Naive thymus-derived CD8-positive, alpha-beta T cell (primary cell): ENCODE results near the gene TMEM198. TPM values are rescaled to one million over a fixed set of nuclear protein-coding genes. Genes with fewer than 3 reads are reported as not detected.

ENCODE experiments used
- ATAC-seq, 2 donors: fragments of 150-1000 bp; cut with Tn5 transposase in 1 of 2; sonication (Bioruptor Pico), chemical (Tn5 transposase) in 1 of 2; 1 replicate in 1 of 2; 2 replicates in 1 of 2; pipeline ENCODE4 v1.10.0; 2021; ENCODE audit warnings: mild to moderate bottlenecking in 2 of 2, moderate library complexity in 2 of 2
- POLR2A ChIA-PET: fragments of 350-600 bp; sonication (Branson Sonifier 250); formaldehyde crosslinking; loops from one replicate; lab custom pipeline; 2021; ENCODE audit warnings: antibody characterized with exemption; lab: Charles Lee
- DNase-seq, 10 donors: peaks; one replicate each; pipeline versions ENCODE4 v3.0.0 to v3.0.0-alpha.2; 2020 to 2022
- H3K27ac Mint-ChIP-seq, 10 donors: one replicate each; pipeline ENCODE4 v1.8.0; 2020 to 2022; ENCODE audit warnings: mild to moderate bottlenecking in 10 of 10, mixed read lengths in 10 of 10, moderate library complexity in 4 of 10, inconsistent platforms in 1 of 10
- H3K27me3 Mint-ChIP-seq, 5 donors: one replicate each; pipeline ENCODE4 v1.8.0; 2021 to 2022; ENCODE audit warnings: mixed read lengths in 5 of 5
- H3K36me3 Mint-ChIP-seq, 3 donors: one replicate each; pipeline ENCODE4 v1.8.0; 2020 to 2022; ENCODE audit warnings: mixed read lengths in 3 of 3, mild to moderate bottlenecking in 2 of 3, inconsistent platforms in 1 of 3
- H3K4me1 Mint-ChIP-seq, 4 donors: one replicate each; pipeline ENCODE4 v1.8.0; 2021 to 2022; ENCODE audit warnings: mixed read lengths in 4 of 4
- H3K4me3 Mint-ChIP-seq, 10 donors: one replicate each; pipeline ENCODE4 v1.8.0; 2020 to 2022; ENCODE audit warnings: mild to moderate bottlenecking in 10 of 10, mixed read lengths in 10 of 10, moderate library complexity in 6 of 10, inconsistent platforms in 1 of 10
- H3K9me3 Mint-ChIP-seq, 9 donors: one replicate each; pipeline ENCODE4 v1.8.0; 2020 to 2022; ENCODE audit warnings: mixed read lengths in 9 of 9, mild to moderate bottlenecking in 3 of 9, inconsistent platforms in 1 of 9, moderate library complexity in 1 of 9
- polyA plus RNA-seq, 3 donors: library from polyadenylated mRNA; unstranded; fragments of 300-500 nt; fragmentation: Illumina TruSeq; gene quantifications; one replicate each; pipeline ENCODE4 v1.2.3, GENCODE V29; 2021
- total RNA-seq, 8 experiments: library from RNA in 2 of 8; stranded (reverse) in 2 of 8; gene quantifications; one replicate each; pipeline ENCODE4 v1.2.3 and lab custom pipeline; 2021 to 2026

The TMEM198 gene
- total and polyA plus RNA-seq, 5 experiments from 2014 or later, result 0.21 to 0.49 (median 0.36) TPM; not detected in 2

- peak overlapping the region in 1 of 10 donors; percentile 78 for H3K27ac Mint-ChIP-seq
- H3K4me1 Mint-ChIP-seq, result peaks cover 12 to 29% (median 23%) of the 10 kb centered on the region in 4 donors
- ATAC-seq, result peak; percentile 57 to 59
- no peaks in the 10 kb centered on the region for H3K9me3 Mint-ChIP-seq
- H3K27me3 Mint-ChIP-seq, result peaks cover 3 to 7% (median 4%) of the 10 kb centered on the region in 5 donors
- no peaks in the 10 kb centered on the region for H3K36me3 Mint-ChIP-seq
- POLR2A ChIA-PET, result interaction anchor here (1.3 kb wide), 1 partner anchor 19 kb away, joined by 3 read pairs; no protein-coding TSS in a partner anchor
- H3K4me3 Mint-ChIP-seq, result peak overlapping the region; percentile 52 to 88 (median 80)
- peak; percentile 74 to 92 (median 86) for DNase-seq
These were observed 2.1 kb upstream of the TMEM198 start for GRCh38 chr2:219541611-219542180.

GRCh38 chr2:219542931-219543595 lies 765 bp upstream of the TMEM198 start:
- DNase-seq (no peak), ATAC-seq (peak; percentile 60)
- Mint-ChIP-seq H3K27ac (peak overlapping the region in 9 of 10 donors; percentile 1 to 91 (median 76)), H3K36me3 (no peaks in the 10 kb centered on the region), H3K9me3 (no peaks in the 10 kb centered on the region), H3K4me3 (peak overlapping the region; percentile 79 to 88 (median 84)), H3K4me1 (peaks cover 12 to 29% (median 23%) of the 10 kb centered on the region in 4 donors), H3K27me3 (peaks cover 7 to 18% (median 10%) of the 10 kb centered on the region in 5 donors)
- POLR2A ChIA-PET, result interaction anchor here (0.9 to 1.3 kb wide), 4 partner anchors 17 to 337 kb away, joined by 3 to 4 read pairs (median 4); partner anchors contain the start of genes DNPEP and ZFAND2B

DNA sequence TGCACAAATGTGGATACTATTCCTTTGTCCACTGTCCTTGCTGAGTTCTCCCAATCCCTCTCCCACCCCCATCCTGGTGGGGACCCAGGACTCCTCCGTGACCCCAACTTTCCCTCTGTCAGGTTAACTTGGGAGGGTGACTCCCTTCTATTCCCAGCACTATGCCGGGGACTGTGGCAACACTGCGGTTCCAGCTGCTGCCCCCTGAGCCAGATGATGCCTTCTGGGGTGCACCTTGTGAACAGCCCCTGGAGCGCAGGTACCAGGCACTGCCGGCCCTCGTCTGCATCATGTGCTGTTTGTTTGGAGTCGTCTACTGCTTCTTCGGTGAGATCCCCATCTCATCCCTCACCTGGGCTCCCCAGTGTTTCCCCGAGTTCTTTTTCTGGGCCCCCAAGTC lies 739 bp downstream of the TMEM198 start:
- peak overlapping the region; percentile 70 to 93 (median 84) for H3K4me3 Mint-ChIP-seq
- H3K36me3 Mint-ChIP-seq, result no peaks in the 10 kb centered on the region
- peaks cover 13 to 33% (median 20%) of the 10 kb centered on the region in 5 donors for H3K27me3 Mint-ChIP-seq
- DNase-seq (no peak), ATAC-seq (no peak)
- H3K27ac Mint-ChIP-seq, result peak overlapping the region in 9 of 10 donors; percentile 29 to 91 (median 77)
- H3K9me3 Mint-ChIP-seq, result no peaks in the 10 kb centered on the region
- H3K4me1 Mint-ChIP-seq, result peaks cover 12 to 29% (median 23%) of the 10 kb centered on the region in 4 donors
- POLR2A ChIA-PET, result interaction anchor here (0.6 kb wide), 1 partner anchor 43 kb away, joined by 4 read pairs; no protein-coding TSS in a partner anchor

GRCh38 chr2:219545295-219545942 lies 1.6 kb downstream of the TMEM198 start:
- POLR2A ChIA-PET, result no interaction called here
- H3K4me3 Mint-ChIP-seq, result peak overlapping the region in 5 of 10 donors; percentile 20 to 87 (median 75)
- ATAC-seq (no peak), DNase-seq (no peak)
- peak overlapping the region in 2 of 10 donors; percentile 33 to 58 for H3K27ac Mint-ChIP-seq
- H3K4me1 Mint-ChIP-seq, result peaks cover 12 to 29% (median 23%) of the 10 kb centered on the region in 4 donors
- H3K27me3 Mint-ChIP-seq, result peaks cover 13 to 36% (median 20%) of the 10 kb centered on the region in 5 donors
- no peaks in the 10 kb centered on the region for H3K9me3 Mint-ChIP-seq
- H3K36me3 Mint-ChIP-seq, result no peaks in the 10 kb centered on the region

- POLR2A ChIA-PET, result no interaction called here
- Mint-ChIP-seq H3K4me1 (peaks cover 14 to 32% (median 24%) of the 10 kb centered on the region in 4 donors), H3K36me3 (no peaks in the 10 kb centered on the region), H3K27me3 (peaks cover 14 to 41% (median 22%) of the 10 kb centered on the region in 5 donors), H3K4me3 (peak overlapping the region in 3 of 10 donors; percentile 33 to 46 (median 38)), H3K9me3 (no peaks in the 10 kb centered on the region), H3K27ac (peak overlapping the region in 1 of 10 donors; percentile 58)
- no peak for DNase-seq
- ATAC-seq, result no peak
These were observed 2.1 kb downstream of the TMEM198 start for GRCh38 chr2:219545943-219546352.

GRCh38 chr2:219547621-219548020 lies 3.8 kb downstream of the TMEM198 start:
- peaks cover 17 to 55% (median 31%) of the 10 kb centered on the region in 5 donors for H3K27me3 Mint-ChIP-seq
- ATAC-seq (no peak), DNase-seq (no peak)
- H3K36me3 Mint-ChIP-seq, result no peaks in the 10 kb centered on the region
- H3K4me3 Mint-ChIP-seq, result no peak overlapping the region
- peaks cover 13 to 31% (median 17%) of the 10 kb centered on the region in 4 donors for H3K4me1 Mint-ChIP-seq
- H3K27ac Mint-ChIP-seq, result no peak overlapping the region
- no peaks in the 10 kb centered on the region for H3K9me3 Mint-ChIP-seq
- POLR2A ChIA-PET, result no interaction called here

DNA sequence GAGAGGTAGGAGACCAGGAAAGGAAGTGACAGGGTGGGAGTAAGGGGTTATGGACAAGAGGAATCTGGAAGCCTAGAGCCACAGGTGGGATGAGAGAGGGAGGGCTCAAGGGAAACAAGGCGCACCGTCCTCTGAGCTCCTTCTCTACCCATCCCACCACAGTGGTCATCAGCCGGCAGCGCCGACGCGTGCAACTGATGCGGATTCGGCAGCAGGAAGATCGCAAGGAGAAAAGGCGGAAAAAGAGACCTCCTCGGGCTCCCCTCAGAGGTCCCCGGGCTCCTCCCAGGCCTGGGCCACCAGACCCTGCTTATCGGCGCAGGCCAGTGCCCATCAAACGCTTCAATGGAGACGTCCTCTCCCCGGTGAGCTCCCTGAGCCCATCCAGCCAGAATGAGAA lies 5.2 kb downstream of the TMEM198 start:
- peak overlapping the region in 1 of 10 donors; percentile 71 for H3K4me3 Mint-ChIP-seq
- POLR2A ChIA-PET, result no interaction called here
- no peak for ATAC-seq
- no peak overlapping the region for H3K27ac Mint-ChIP-seq
- no peak for DNase-seq
- peaks cover 13 to 27% (median 20%) of the 10 kb centered on the region in 4 donors for H3K4me1 Mint-ChIP-seq
- no peaks in the 10 kb centered on the region for H3K36me3 Mint-ChIP-seq
- no peaks in the 10 kb centered on the region for H3K9me3 Mint-ChIP-seq
- peaks cover 25 to 64% (median 39%) of the 10 kb centered on the region in 5 donors for H3K27me3 Mint-ChIP-seq

- Mint-ChIP-seq H3K9me3 (no peaks in the 10 kb centered on the region), H3K4me1 (peaks cover 8 to 21% (median 15%) of the 10 kb centered on the region in 4 donors), H3K27me3 (peaks cover 27 to 70% (median 45%) of the 10 kb centered on the region in 5 donors), H3K27ac (no peak overlapping the region), H3K4me3 (peak overlapping the region in 1 of 10 donors; percentile 37), H3K36me3 (no peaks in the 10 kb centered on the region)
- POLR2A ChIA-PET, result no interaction called here
- ATAC-seq (no peak), DNase-seq (no peak)
These were observed 5.8 kb downstream of the TMEM198 start for GRCh38 chr2:219549619-219550018.

DNA sequence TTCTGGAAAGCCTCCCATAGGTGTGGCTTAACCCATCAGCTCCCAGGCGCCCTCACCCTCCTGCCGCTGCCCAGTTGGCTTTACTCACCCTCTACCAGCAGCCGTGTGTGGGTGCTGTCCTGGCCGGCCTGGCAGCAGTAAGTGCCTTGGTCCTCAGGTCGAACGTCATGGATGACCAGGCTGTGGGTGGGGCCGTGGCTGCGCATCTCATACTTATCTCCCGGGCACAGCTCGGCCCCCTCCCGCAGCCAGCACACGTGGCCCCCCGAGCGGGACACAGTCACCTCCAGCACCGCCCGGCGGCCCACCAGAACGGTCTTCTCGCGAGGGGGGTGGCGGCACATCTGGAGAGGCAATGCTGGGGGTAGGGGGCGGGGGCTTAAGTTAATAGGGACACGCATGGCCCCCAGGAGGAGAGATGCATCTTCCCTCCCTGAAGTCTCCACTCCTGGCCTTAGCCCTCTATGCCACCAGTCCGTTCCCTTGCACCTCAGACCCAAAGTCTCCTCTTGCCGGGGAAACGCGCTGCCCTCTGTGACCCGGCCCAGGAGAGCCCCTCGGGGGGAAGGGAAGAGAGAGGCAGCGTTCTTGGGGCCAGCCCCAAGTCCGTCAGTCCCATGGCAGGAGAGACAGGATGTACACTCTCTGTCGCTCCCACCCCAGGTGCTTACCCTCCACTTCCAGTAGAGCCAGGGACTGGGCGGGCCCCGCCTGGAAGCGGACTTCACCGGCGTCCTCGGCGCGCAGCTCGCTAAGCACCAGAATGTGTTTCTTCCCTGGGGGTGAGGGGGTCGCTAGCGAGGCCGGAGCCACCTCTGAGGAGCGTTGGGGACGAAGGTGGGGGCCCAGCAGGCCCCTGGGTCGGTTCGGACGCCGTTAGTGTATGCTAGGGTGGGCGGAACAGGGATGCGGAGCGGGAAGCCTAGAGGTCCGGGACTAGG lies 7.9 kb downstream of the TMEM198 start:
- H3K27me3 Mint-ChIP-seq, result peaks cover 24 to 71% (median 42%) of the 10 kb centered on the region in 5 donors
- H3K27ac Mint-ChIP-seq, result peak overlapping the region in 3 of 10 donors; percentile 43 to 53 (median 46)

GRCh38 chr2:219552382-219553167 lies 8.7 kb downstream of the TMEM198 start:
- Mint-ChIP-seq H3K27ac (peak overlapping the region in 1 of 10 donors; percentile 43), H3K27me3 (peaks cover 23 to 62% (median 36%) of the 10 kb centered on the region in 5 donors), H3K4me3 (peak overlapping the region; percentile 69 to 90 (median 77)), H3K9me3 (no peaks in the 10 kb centered on the region), H3K36me3 (no peaks in the 10 kb centered on the region), H3K4me1 (peaks cover 7 to 16% (median 11%) of the 10 kb centered on the region in 4 donors)
- POLR2A ChIA-PET, result interaction anchor here (0.9 to 1.5 kb wide), 2 partner anchors 50 to 54 kb away, joined by 3 to 4 read pairs; partner anchors contain the start of gene GMPPA
- peak; percentile 92 for ATAC-seq
- peak; percentile 67 to 82 (median 77) for DNase-seq

More for the DNA sequence above, 7.9 kb downstream of the TMEM198 start:
- peaks cover 7 to 16% (median 11%) of the 10 kb centered on the region in 4 donors for H3K4me1 Mint-ChIP-seq
- H3K9me3 Mint-ChIP-seq, result no peaks in the 10 kb centered on the region
- peak overlapping the region; percentile 62 to 90 (median 77) for H3K4me3 Mint-ChIP-seq
- H3K36me3 Mint-ChIP-seq, result no peaks in the 10 kb centered on the region
- POLR2A ChIA-PET, result interaction anchor here (0.9 to 1.5 kb wide), 4 partner anchors 9 to 53 kb away, joined by 3 to 4 read pairs (median 4); partner anchors contain the start of gene GMPPA
- peak; percentile 30 to 39 for ATAC-seq
- no peak for DNase-seq

DNA sequence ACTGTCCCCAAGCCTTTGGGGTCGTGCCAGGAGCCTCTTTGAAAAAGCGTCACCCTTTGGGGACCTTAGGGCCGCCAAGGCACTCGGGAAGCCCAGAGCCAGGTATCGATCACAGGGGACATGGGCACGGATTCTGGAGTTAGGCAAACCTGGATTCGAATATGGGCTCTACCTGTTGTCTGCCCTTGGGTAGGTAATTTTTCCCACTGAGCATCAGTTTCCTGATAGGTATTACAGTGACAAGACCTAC lies 9.3 kb downstream of the TMEM198 start:
- H3K27me3 Mint-ChIP-seq, result peaks cover 23 to 57% (median 35%) of the 10 kb centered on the region in 5 donors
- no peaks in the 10 kb centered on the region for H3K36me3 Mint-ChIP-seq
- no peak for DNase-seq
- peak overlapping the region in 1 of 10 donors; percentile 62 for H3K27ac Mint-ChIP-seq
- POLR2A ChIA-PET, result interaction anchor here (1.5 kb wide), 1 partner anchor 55 kb away, joined by 4 read pairs; the partner anchor contains the start of gene GMPPA
- H3K4me3 Mint-ChIP-seq, result peak overlapping the region; percentile 11 to 84 (median 64)
- ATAC-seq, result no peak
- H3K9me3 Mint-ChIP-seq, result no peaks in the 10 kb centered on the region
- H3K4me1 Mint-ChIP-seq, result peaks cover 7 to 16% (median 11%) of the 10 kb centered on the region in 4 donors
